Epithelial cell of esophagus (primary cell): ENCODE results near the gene SLC2A1.

Source experiments
- DNase-seq: peaks from one replicate; pipeline ENCODE4 v3.0.0; 2010; ENCODE audit warnings: low read depth
- H3K4me3 ChIP-seq: 2 replicates; pipeline ENCODE4 v1.5.1; 2011; ENCODE audit warnings: mild to moderate bottlenecking, low read length, control low read depth
- CTCF ChIP-seq: IDR thresholded peaks from 2 replicates; pipeline ENCODE4 v1.5.1; 2011; ENCODE audit warnings: low read depth, mild to moderate bottlenecking, low read length, control low read depth, inconsistent platforms; ENCODE audit not compliant: insufficient read depth; ENCODE audit errors: missing control alignments

The SLC2A1 gene

GRCh38 chr1:42941640-42942330 lies 16.9 kb downstream of the SLC2A1 start:
- TF ChIP-seq CTCF = no peak
- H3K4me3 ChIP-seq = peak overlapping the region; percentile 19
- DNase-seq = peak; percentile 89

GRCh38 chr1:42940851-42941639 lies 17.6 kb downstream of the SLC2A1 start:
- DNase-seq = peak; percentile 91
- H3K4me3 ChIP-seq = peak overlapping the region; percentile 13
- no peak for TF ChIP-seq CTCF

GRCh38 chr1:42938645-42939615 lies 19.7 kb downstream of the SLC2A1 start:
- H3K4me3 ChIP-seq = peak overlapping the region; percentile 14
- no peak for TF ChIP-seq CTCF
- DNase-seq = no peak

GRCh38 chr1:42937836-42938644 lies 20.6 kb downstream of the SLC2A1 start:
- no peak for TF ChIP-seq CTCF
- H3K4me3 ChIP-seq = no peak overlapping the region
- peak; percentile 68 for DNase-seq

- peak; percentile 30 for TF ChIP-seq CTCF
- H3K4me3 ChIP-seq = peak overlapping the region; percentile 2
- DNase-seq = peak; percentile 97
Observed at GRCh38 chr1:42937141-42937696, 21.4 kb downstream of the SLC2A1 start.
